Fibroblast of lung (primary cell): ENCODE data around the gene MS4A10. TPM values are rescaled to one million over a fixed set of nuclear protein-coding genes. Genes with fewer than 3 reads are reported as not detected.
A peak's percentile ranks its signal among the peaks of the same experiment; 100 is the strongest.

Source experiments
- DNase-seq, 2 donors: peaks; one replicate each; pipeline versions ENCODE4 v3.0.0 to v3.0.0-alpha.2; 2010; ENCODE audit warnings: low read depth in 2 of 2
- H2AFZ ChIP-seq: 2 replicates; pipeline ENCODE4 v1.5.1; 2012; ENCODE audit warnings: low read length, control low read depth, inconsistent platforms
- H3K27ac ChIP-seq: 2 replicates; pipeline ENCODE4 v1.5.1; 2011; ENCODE audit warnings: low read length, control low read depth; ENCODE audit not compliant: insufficient read depth
- H3K27me3 ChIP-seq: 2 replicates; pipeline ENCODE4 v1.5.1; 2011; ENCODE audit warnings: mild to moderate bottlenecking, low read length; ENCODE audit not compliant: control insufficient read depth, insufficient read depth
- H3K36me3 ChIP-seq: 2 replicates; pipeline ENCODE4 v1.5.1; 2011; ENCODE audit warnings: low read length; ENCODE audit not compliant: control insufficient read depth, insufficient read depth
- H3K4me1 ChIP-seq: 2 replicates; pipeline ENCODE4 v1.5.1; 2011; ENCODE audit warnings: low read length; ENCODE audit not compliant: control insufficient read depth, insufficient read depth; ENCODE audit errors: extremely low read depth
- H3K4me2 ChIP-seq: 2 replicates; pipeline ENCODE4 v1.5.1; 2011; ENCODE audit warnings: low read length, control low read depth; ENCODE audit not compliant: insufficient read depth; ENCODE audit errors: extremely low read depth
- H3K4me3 ChIP-seq, 4 experiments: fragments of 200-600 bp in 1 of 4; sonication (generic) in 1 of 4; replicated peaks in 1 of 4; 2 replicates each; pipeline ENCODE4 v1.5.1; 2011 to 2016; ENCODE audit warnings: low read length in 4 of 4, low read depth in 3 of 4, mild to moderate bottlenecking in 3 of 4, control low read depth in 2 of 4, inconsistent platforms in 1 of 4, mixed read lengths in 1 of 4; ENCODE audit not compliant: insufficient read depth in 1 of 4; ENCODE audit errors: control extremely low read depth in 1 of 4
- H3K79me2 ChIP-seq: 2 replicates; pipeline ENCODE4 v1.5.1; 2012; ENCODE audit warnings: mild to moderate bottlenecking, low read length, inconsistent platforms; ENCODE audit not compliant: control insufficient read depth, insufficient read depth
- H3K9ac ChIP-seq: 2 replicates; pipeline ENCODE4 v1.5.1; 2011; ENCODE audit warnings: mild to moderate bottlenecking, low read length, control low read depth; ENCODE audit not compliant: insufficient read depth
- H3K9me3 ChIP-seq: 2 replicates; pipeline ENCODE4 v1.5.1; 2012; ENCODE audit warnings: low read depth, low read length; ENCODE audit not compliant: control insufficient read depth, insufficient read depth
- H4K20me1 ChIP-seq: 2 replicates; pipeline ENCODE4 v1.5.1; 2011; ENCODE audit warnings: low read length; ENCODE audit not compliant: control insufficient read depth, insufficient read depth; ENCODE audit errors: extremely low read depth
- CTCF ChIP-seq, 2 donors: IDR thresholded peaks in 1 of 2; conservative IDR thresholded peaks in 1 of 2; 1 replicate in 1 of 2; 2 replicates in 1 of 2; pipeline ENCODE4 v1.5.1; 2011 to 2012; ENCODE audit warnings: low read length in 2 of 2, control low read depth in 1 of 2, inconsistent platforms in 1 of 2, low read depth in 1 of 2, mild to moderate bottlenecking in 1 of 2
- EZH2 ChIP-seq: IDR thresholded peaks from 2 replicates; pipeline ENCODE4 v1.5.1; 2012; ENCODE audit warnings: low read length, control low read depth, mild to moderate bottlenecking; ENCODE audit errors: missing control alignments
- polyA plus RNA-seq, 2 donors: library from polyadenylated mRNA; depleted of rRNA in 1 of 2; stranded (reverse) in 1 of 2; unstranded in 1 of 2; fragments of >200 nt; gene quantifications; 2 replicates each; pipeline ENCODE4 v1.2.1, GENCODE V29; 2011 to 2012; ENCODE audit warnings: missing spikeins in 1 of 2
- total RNA-seq: library from RNA; depleted of rRNA; stranded (reverse); fragments of >200 nt; gene quantifications from 2 replicates; pipeline ENCODE4 v1.2.1, GENCODE V29; 2014

Gene MS4A10
- total and polyA plus RNA-seq, 2 donors (not counting 1 experiment from before 2014, with no cell fraction given), result not detected

GRCh38 chr11:60831143-60831500, 46.0 kb downstream of the MS4A10 start:
- Histone ChIP-seq H2AFZ (no peak overlapping the region), H3K79me2 (no peaks in the 10 kb centered on the region), H3K4me1 (peaks cover 2% of the 10 kb centered on the region), H3K9ac (no peak overlapping the region), H3K27ac (no peak overlapping the region), H3K36me3 (no peaks in the 10 kb centered on the region), H3K27me3 (peaks cover 12% of the 10 kb centered on the region), H3K4me2 (no peak overlapping the region), H3K4me3 (no peak overlapping the region), H3K9me3 (no peaks in the 10 kb centered on the region), H4K20me1 (no peaks in the 10 kb centered on the region)
- DNase-seq, result peak; percentile 55 to 75
- TF ChIP-seq CTCF (conservative IDR thresholded peaks at IDR 0.05 in 1 of 2, IDR thresholded peaks at IDR 0.05 in 1 of 2; ENCODE audit: low read depth in 1 of 2, low read length in 2 of 2) (peak; percentile 89 to 94), EZH2 (no peak)

- peaks cover 12% of the 10 kb centered on the region for H3K27me3 ChIP-seq
- H3K9ac ChIP-seq, result no peak overlapping the region
- H3K4me1 ChIP-seq, result peaks cover 2% of the 10 kb centered on the region
- no peak overlapping the region for H3K4me2 ChIP-seq
- H4K20me1 ChIP-seq, result no peaks in the 10 kb centered on the region
- DNase-seq, result peak; percentile 32 to 51
- no peaks in the 10 kb centered on the region for H3K36me3 ChIP-seq
- TF ChIP-seq EZH2 (no peak), CTCF (conservative IDR thresholded peaks at IDR 0.05 in 1 of 2, IDR thresholded peaks at IDR 0.05 in 1 of 2; ENCODE audit: low read depth in 1 of 2, low read length in 2 of 2) (no peak)
- no peaks in the 10 kb centered on the region for H3K9me3 ChIP-seq
- no peak overlapping the region for H3K27ac ChIP-seq
- H3K4me3 ChIP-seq, result no peak overlapping the region
- no peak overlapping the region for H2AFZ ChIP-seq
- H3K79me2 ChIP-seq, result no peaks in the 10 kb centered on the region
Observed at GRCh38 chr11:60831501-60832079, 46.5 kb downstream of the MS4A10 start.

- Histone ChIP-seq H2AFZ (no peak overlapping the region), H3K4me3 (no peak overlapping the region), H3K27ac (no peak overlapping the region), H3K79me2 (no peaks in the 10 kb centered on the region), H3K9me3 (no peaks in the 10 kb centered on the region), H3K36me3 (no peaks in the 10 kb centered on the region), H4K20me1 (no peaks in the 10 kb centered on the region), H3K9ac (no peak overlapping the region), H3K27me3 (no peaks in the 10 kb centered on the region), H3K4me2 (no peak overlapping the region), H3K4me1 (peaks cover 2% of the 10 kb centered on the region)
- no peak for TF ChIP-seq EZH2
- TF ChIP-seq CTCF (conservative IDR thresholded peaks at IDR 0.05 in 1 of 2, IDR thresholded peaks at IDR 0.05 in 1 of 2; ENCODE audit: low read depth in 1 of 2, low read length in 2 of 2), result no peak
- DNase-seq, result no peak
Observed at GRCh38 chr11:60834742-60835533, 49.8 kb downstream of the MS4A10 start.
